ENCODE measurements around the gene MLF2.

DNA sequence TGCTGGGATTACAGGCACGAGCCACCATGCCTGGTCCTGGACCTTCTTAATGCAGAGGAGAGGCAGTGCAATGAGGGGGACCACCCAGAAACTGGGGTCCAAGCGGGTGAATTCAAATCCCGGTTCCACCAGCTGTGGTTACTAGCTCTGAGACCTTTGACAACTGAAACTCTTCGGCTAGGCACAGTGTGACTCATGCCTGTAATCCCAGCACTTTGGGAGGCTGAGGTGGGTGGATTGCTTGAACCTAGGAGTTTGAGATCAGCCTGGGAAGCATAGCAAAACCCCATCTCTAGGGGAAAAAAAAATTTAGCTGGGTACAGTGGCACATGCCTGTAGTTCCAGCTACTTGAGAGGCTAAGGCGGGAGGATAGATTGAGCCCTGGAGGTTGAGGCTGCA lies 31.4 kb upstream of the MLF2 start:
- TF ChIP-seq, protein P1, sequence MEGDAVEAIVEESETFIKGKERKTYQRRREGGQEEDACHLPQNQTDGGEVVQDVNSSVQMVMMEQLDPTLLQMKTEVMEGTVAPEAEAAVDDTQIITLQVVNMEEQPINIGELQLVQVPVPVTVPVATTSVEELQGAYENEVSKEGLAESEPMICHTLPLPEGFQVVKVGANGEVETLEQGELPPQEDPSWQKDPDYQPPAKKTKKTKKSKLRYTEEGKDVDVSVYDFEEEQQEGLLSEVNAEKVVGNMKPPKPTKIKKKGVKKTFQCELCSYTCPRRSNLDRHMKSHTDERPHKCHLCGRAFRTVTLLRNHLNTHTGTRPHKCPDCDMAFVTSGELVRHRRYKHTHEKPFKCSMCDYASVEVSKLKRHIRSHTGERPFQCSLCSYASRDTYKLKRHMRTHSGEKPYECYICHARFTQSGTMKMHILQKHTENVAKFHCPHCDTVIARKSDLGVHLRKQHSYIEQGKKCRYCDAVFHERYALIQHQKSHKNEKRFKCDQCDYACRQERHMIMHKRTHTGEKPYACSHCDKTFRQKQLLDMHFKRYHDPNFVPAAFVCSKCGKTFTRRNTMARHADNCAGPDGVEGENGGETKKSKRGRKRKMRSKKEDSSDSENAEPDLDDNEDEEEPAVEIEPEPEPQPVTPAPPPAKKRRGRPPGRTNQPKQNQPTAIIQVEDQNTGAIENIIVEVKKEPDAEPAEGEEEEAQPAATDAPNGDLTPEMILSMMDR (IDR thresholded peaks at IDR 0.05): no peak
- TF ChIP-seq EZH2phosphoT487 (IDR thresholded peaks at IDR 0.05): no peak

Data from neural progenitor cell (in vitro differentiated cells).